CD4-positive, CD25-positive, alpha-beta regulatory T cell (primary cell): ENCODE results near the gene EBF4. TPM values are rescaled to one million over a fixed set of nuclear protein-coding genes. Genes with fewer than 3 reads are reported as not detected.
"Not testable (repeated sequence)": the region's sequence is repeated elsewhere in the genome, so short reads cannot be mapped to it uniquely, and the experiment has no call there.

Experiments used
- ATAC-seq, 2 donors: fragments of 150-1000 bp; cut with Tn5 transposase; one replicate each; pipeline ENCODE4 v1.10.0; 2021; ENCODE audit warnings: low read depth in 2 of 2, moderate number of reproducible peaks in 2 of 2, moderate library complexity in 1 of 2
- DNase-seq, 3 donors: peaks; one replicate each; pipeline versions ENCODE4 v3.0.0 to v3.0.0-alpha.2; 2012 to 2022; ENCODE audit warnings: mixed read lengths in 1 of 3
- H3K27ac ChIP-seq: one replicate; pipeline ENCODE4 v1.7.0; 2013; ENCODE audit warnings: mild to moderate bottlenecking, low read length; ENCODE audit not compliant: insufficient read depth, poor library complexity, severe bottlenecking
- H3K27me3 ChIP-seq: one replicate; pipeline ENCODE4 v1.7.0; 2013; ENCODE audit warnings: low read length; ENCODE audit not compliant: control insufficient read depth, insufficient read depth
- H3K36me3 ChIP-seq: one replicate; pipeline ENCODE4 v1.7.0; 2013; ENCODE audit warnings: mild to moderate bottlenecking, low read length, moderate library complexity; ENCODE audit not compliant: control insufficient read depth, insufficient read depth
- H3K4me1 ChIP-seq: 2 replicates; pipeline ENCODE4 v1.7.0; 2013; ENCODE audit warnings: mild to moderate bottlenecking, low read length; ENCODE audit not compliant: insufficient read depth, control insufficient read depth, poor library complexity, severe bottlenecking
- H3K4me3 ChIP-seq: one replicate; pipeline ENCODE4 v1.7.0; 2013; ENCODE audit warnings: low read depth, mild to moderate bottlenecking, low read length, moderate library complexity
- H3K9me3 ChIP-seq, 2 experiments: 1 replicate in 1 of 2; 2 replicates in 1 of 2; pipeline ENCODE4 v1.7.0; 2013; ENCODE audit warnings: low read length in 2 of 2, mild to moderate bottlenecking in 1 of 2, moderate library complexity in 1 of 2; ENCODE audit not compliant: control insufficient read depth in 2 of 2
- H3K27ac Mint-ChIP-seq, 3 donors: one replicate each; pipeline ENCODE4 v1.8.0; 2020 to 2022; ENCODE audit warnings: mild to moderate bottlenecking in 3 of 3, mixed read lengths in 3 of 3, moderate library complexity in 2 of 3
- H3K27me3 Mint-ChIP-seq: one replicate; pipeline ENCODE4 v1.8.0; 2022; ENCODE audit warnings: mild to moderate bottlenecking, mixed read lengths
- H3K36me3 Mint-ChIP-seq: one replicate; pipeline ENCODE4 v1.8.0; 2020; ENCODE audit warnings: mixed read lengths
- H3K4me1 Mint-ChIP-seq, 4 donors: one replicate each; pipeline ENCODE4 v1.8.0; 2020 to 2022; ENCODE audit warnings: mixed read lengths in 4 of 4, mild to moderate bottlenecking in 1 of 4
- H3K4me3 Mint-ChIP-seq, 4 donors: one replicate each; pipeline ENCODE4 v1.8.0; 2020 to 2022; ENCODE audit warnings: mild to moderate bottlenecking in 4 of 4, mixed read lengths in 4 of 4, moderate library complexity in 3 of 4
- H3K9me3 Mint-ChIP-seq, 7 donors: one replicate each; pipeline ENCODE4 v1.8.0; 2020 to 2022; ENCODE audit warnings: mixed read lengths in 7 of 7, mild to moderate bottlenecking in 3 of 7, moderate library complexity in 2 of 7
- polyA plus RNA-seq, 4 donors: library from polyadenylated mRNA; unstranded; fragments of 300-500 nt; fragmentation: Illumina TruSeq; gene quantifications; one replicate each; pipeline ENCODE4 v1.2.3, GENCODE V29; 2021
- total RNA-seq: library from RNA; stranded (reverse); gene quantifications from one replicate; pipeline ENCODE4 v1.2.3, GENCODE V29; 2022

Gene EBF4
- total and polyA plus RNA-seq, 5 donors from 2014 or later: 0.36 to 1.8 (median 0.76) TPM; not detected in 2

DNA sequence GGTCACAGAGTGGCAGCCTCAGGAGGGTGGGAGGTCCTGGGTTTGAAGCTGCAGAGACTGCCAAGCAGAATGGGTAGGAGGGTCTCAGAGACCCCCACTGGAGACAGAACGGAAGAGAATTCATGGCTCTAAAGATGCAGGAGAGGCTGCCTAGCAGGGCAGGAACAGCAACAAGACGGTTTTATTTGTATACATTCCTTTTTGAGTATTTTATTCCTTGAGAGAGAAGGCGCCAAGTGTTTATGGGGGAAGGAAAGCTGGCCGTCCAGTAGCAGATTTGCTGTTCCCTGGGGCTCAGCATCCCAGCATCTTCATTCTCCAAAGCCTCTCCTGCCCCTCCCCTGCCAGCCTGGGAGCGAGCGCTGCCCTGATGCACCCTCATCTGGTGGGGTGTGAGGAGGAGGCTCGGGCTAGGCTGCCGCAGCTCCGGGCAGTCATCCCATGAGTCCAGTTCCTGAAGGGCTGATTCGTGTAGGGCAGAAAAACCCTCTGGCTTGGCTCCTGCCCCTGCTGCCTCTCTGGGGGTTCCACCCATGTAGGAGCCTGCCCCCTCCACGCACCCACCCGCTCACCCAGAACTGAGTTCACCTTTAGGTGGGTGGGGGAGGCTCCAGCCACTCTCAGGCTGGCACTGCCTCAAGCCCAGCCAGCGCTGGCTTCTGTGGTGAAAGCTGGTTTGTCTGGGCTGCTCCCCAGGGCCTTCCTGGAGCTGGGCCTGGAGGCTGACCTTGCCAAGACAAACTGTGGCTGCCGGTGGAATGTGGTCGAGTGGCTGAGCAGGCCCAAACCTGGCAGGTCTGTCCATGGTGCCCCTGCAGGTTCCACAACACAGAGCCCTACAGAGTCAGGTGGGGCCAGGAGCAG lies 75.4 kb downstream of the EBF4 start:
- no peaks in the 10 kb centered on the region for H3K4me1 ChIP-seq
- Mint-ChIP-seq H3K27me3 (peaks cover 51% of the 10 kb centered on the region), H3K9me3 (peaks cover 0 to 3% (median 0%) of the 10 kb centered on the region in 7 donors), H3K27ac (no peak overlapping the region), H3K4me3 (no peak overlapping the region), H3K36me3 (no peaks in the 10 kb centered on the region), H3K4me1 (no peaks in the 10 kb centered on the region)
- H3K27me3 ChIP-seq: no peaks in the 10 kb centered on the region
- no peaks in the 10 kb centered on the region for H3K36me3 ChIP-seq
- no peak overlapping the region for H3K4me3 ChIP-seq
- ATAC-seq (no peak), DNase-seq (no peak)
- H3K9me3 ChIP-seq: no peaks in the 10 kb centered on the region
- no peak overlapping the region for H3K27ac ChIP-seq

DNA sequence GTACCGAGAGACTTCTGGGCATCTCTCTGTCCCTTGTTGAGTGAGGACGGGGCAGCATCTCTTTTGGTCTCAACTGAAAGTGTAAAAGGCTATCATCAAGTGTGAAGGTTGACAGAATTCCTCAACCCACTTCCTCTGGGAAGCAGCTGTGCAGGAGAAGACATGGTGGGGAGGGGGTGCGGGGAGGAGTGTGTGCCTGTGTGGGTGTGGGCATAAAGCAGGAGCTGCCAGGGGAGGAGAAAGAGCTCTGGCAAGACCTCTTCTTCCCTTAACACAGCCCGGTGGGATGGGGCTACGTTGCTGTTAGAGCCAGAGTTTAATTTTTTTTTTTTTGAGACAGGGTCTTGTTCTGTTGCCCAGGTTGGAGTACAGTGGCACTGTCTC lies 76.0 kb downstream of the EBF4 start:
- H3K9me3 Mint-ChIP-seq: peaks cover 0 to 3% (median 0%) of the 10 kb centered on the region in 7 donors
- ATAC-seq (no peak), DNase-seq (no peak)
- H3K27me3 Mint-ChIP-seq: peaks cover 48% of the 10 kb centered on the region
- H3K27ac Mint-ChIP-seq: no peak overlapping the region
- no peak overlapping the region for H3K4me3 Mint-ChIP-seq
- H3K27me3 ChIP-seq: no peaks in the 10 kb centered on the region
- no peak overlapping the region for H3K27ac ChIP-seq
- H3K4me1 Mint-ChIP-seq: no peaks in the 10 kb centered on the region
- H3K4me1 ChIP-seq: no peaks in the 10 kb centered on the region
- no peaks in the 10 kb centered on the region for H3K9me3 ChIP-seq
- H3K36me3 Mint-ChIP-seq: no peaks in the 10 kb centered on the region
- no peaks in the 10 kb centered on the region for H3K36me3 ChIP-seq
- H3K4me3 ChIP-seq: no peak overlapping the region

DNA sequence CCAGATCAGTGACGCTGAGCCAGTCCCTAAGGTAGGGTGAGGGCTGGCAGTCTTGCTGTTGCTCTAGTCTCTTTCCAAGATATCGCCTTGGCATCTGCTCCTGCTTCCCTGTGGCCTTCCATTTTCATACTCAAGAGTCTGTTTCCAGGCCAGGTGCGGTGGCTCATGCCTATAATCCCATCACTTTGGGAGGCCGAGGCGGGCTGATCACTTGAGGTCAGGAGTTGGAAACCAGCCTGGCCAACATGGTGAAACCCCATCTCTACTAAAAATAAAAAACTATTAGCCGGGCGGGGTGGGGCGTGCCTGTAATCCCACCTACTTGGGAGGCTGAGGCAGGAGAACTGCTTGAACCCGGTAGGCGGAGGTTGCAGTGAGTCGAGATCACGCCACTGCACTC lies 77.5 kb downstream of the EBF4 start:
- not testable (repeated sequence) for ATAC-seq, H3K36me3 ChIP-seq, DNase-seq, H3K27ac Mint-ChIP-seq, H3K4me1 Mint-ChIP-seq, H3K27ac ChIP-seq, H3K9me3 Mint-ChIP-seq, H3K4me1 ChIP-seq, H3K36me3 Mint-ChIP-seq, H3K27me3 ChIP-seq, H3K4me3 ChIP-seq, H3K4me3 Mint-ChIP-seq, H3K9me3 ChIP-seq
- H3K27me3 Mint-ChIP-seq: peaks cover 47% of the 10 kb centered on the region

- Histone ChIP-seq H3K36me3 (no peaks in the 10 kb centered on the region), H3K4me3 (no peak overlapping the region), H3K27ac (no peak overlapping the region), H3K9me3 (no peaks in the 10 kb centered on the region), H3K27me3 (peaks cover 2% of the 10 kb centered on the region), H3K4me1 (no peaks in the 10 kb centered on the region)
- H3K27ac Mint-ChIP-seq: no peak overlapping the region
- no peak for DNase-seq
- H3K27me3 Mint-ChIP-seq: peaks cover 48% of the 10 kb centered on the region
- no peaks in the 10 kb centered on the region for H3K4me1 Mint-ChIP-seq
- ATAC-seq: no peak
- H3K4me3 Mint-ChIP-seq: no peak overlapping the region
- no peaks in the 10 kb centered on the region for H3K36me3 Mint-ChIP-seq
- H3K9me3 Mint-ChIP-seq: peaks cover 0 to 3% (median 0%) of the 10 kb centered on the region in 7 donors
Observed at GRCh38 chr20:2771631-2772080, 79.1 kb downstream of the EBF4 start.

DNA sequence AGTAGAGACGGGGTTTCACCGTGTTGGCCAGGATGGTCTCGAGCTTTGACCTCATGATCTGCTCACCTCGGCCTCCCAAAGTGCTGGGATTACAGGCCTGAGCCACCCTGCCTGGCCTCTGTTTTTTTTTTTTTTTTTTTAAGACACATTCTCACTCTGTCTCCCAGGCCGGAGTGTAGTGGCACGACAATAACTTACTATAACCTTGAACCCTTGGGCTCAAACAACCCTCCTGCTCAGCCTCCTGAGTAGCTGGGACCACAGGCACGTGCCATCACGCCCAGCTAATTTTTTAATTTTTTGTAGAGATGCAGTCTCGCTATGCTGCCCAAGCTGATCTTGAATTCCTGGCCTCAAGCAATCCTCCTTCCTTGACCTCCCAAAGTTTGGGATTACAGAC lies 81.2 kb downstream of the EBF4 start:
- Histone ChIP-seq H3K36me3 (no peaks in the 10 kb centered on the region), H3K27ac (no peak overlapping the region), H3K9me3 (no peaks in the 10 kb centered on the region), H3K4me3 (no peak overlapping the region), H3K27me3 (peaks cover 2% of the 10 kb centered on the region), H3K4me1 (no peaks in the 10 kb centered on the region)
- Mint-ChIP-seq H3K9me3 (peaks cover 0 to 4% (median 0%) of the 10 kb centered on the region in 7 donors), H3K27me3 (peaks cover 41% of the 10 kb centered on the region), H3K36me3 (no peaks in the 10 kb centered on the region), H3K27ac (no peak overlapping the region), H3K4me3 (no peak overlapping the region), H3K4me1 (no peaks in the 10 kb centered on the region)
- DNase-seq (no peak), ATAC-seq (no peak)

GRCh38 chr20:2775139-2775538 lies 82.6 kb downstream of the EBF4 start:
- Histone ChIP-seq H3K9me3 (no peaks in the 10 kb centered on the region), H3K27me3 (peaks cover 2% of the 10 kb centered on the region), H3K4me3 (no peak overlapping the region), H3K4me1 (no peaks in the 10 kb centered on the region), H3K36me3 (no peaks in the 10 kb centered on the region), H3K27ac (no peak overlapping the region)
- ATAC-seq (no peak), DNase-seq (no peak)
- H3K4me1 Mint-ChIP-seq: no peaks in the 10 kb centered on the region
- no peak overlapping the region for H3K27ac Mint-ChIP-seq
- H3K9me3 Mint-ChIP-seq: peaks cover 0 to 4% (median 1%) of the 10 kb centered on the region in 7 donors
- no peak overlapping the region for H3K4me3 Mint-ChIP-seq
- H3K36me3 Mint-ChIP-seq: no peaks in the 10 kb centered on the region
- H3K27me3 Mint-ChIP-seq: peaks cover 37% of the 10 kb centered on the region

- Histone ChIP-seq H3K36me3 (no peaks in the 10 kb centered on the region), H3K27ac (no peak overlapping the region), H3K4me1 (no peaks in the 10 kb centered on the region), H3K4me3 (no peak overlapping the region), H3K9me3 (no peaks in the 10 kb centered on the region), H3K27me3 (peaks cover 7% of the 10 kb centered on the region)
- Mint-ChIP-seq H3K36me3 (no peaks in the 10 kb centered on the region), H3K4me1 (no peaks in the 10 kb centered on the region), H3K27me3 (peaks cover 36% of the 10 kb centered on the region), H3K27ac (no peak overlapping the region), H3K4me3 (no peak overlapping the region), H3K9me3 (peaks cover 0 to 4% (median 0%) of the 10 kb centered on the region in 7 donors)
- ATAC-seq (no peak), DNase-seq (no peak)
Observed at GRCh38 chr20:2778602-2779321, 86.2 kb downstream of the EBF4 start.
